WTC11 (cell line): ENCODE measurements around the gene BRICD5. TPM values are rescaled to one million over a fixed set of nuclear protein-coding genes. Genes with fewer than 3 reads are reported as not detected.

Experiments
- ATAC-seq: fragments of 200-7000 bp; cut with Tn5 transposase; 2 replicates; pipeline ENCODE4 v1.10.0; 2021; ENCODE audit warnings: mild to moderate bottlenecking, moderate library complexity
- CTCF ChIA-PET: fragments of 300-600 bp; sonication (Branson Sonifier 250); formaldehyde crosslinking; loops from one replicate; lab custom pipeline; 2021; ENCODE audit warnings: antibody characterized with exemption; lab: Charles Lee
- POLR2A ChIA-PET: fragments of 350-600 bp; sonication (Branson Sonifier 250); formaldehyde crosslinking; loops from one replicate; lab custom pipeline; 2021; ENCODE audit warnings: antibody characterized with exemption; lab: Charles Lee
- DNase-seq: peaks from one replicate; pipeline ENCODE4 v3.0.0; 2021; ENCODE audit warnings: low spot score
- H3K27ac Mint-ChIP-seq: 2 replicates; pipeline ENCODE4 v1.8.0; 2021; ENCODE audit warnings: mixed read lengths
- H3K27me3 Mint-ChIP-seq: 2 replicates; pipeline ENCODE4 v1.8.0; 2021; ENCODE audit warnings: low read depth, mild to moderate bottlenecking, moderate library complexity, mixed read lengths
- H3K36me3 Mint-ChIP-seq: 2 replicates; pipeline ENCODE4 v1.8.0; 2021; ENCODE audit warnings: mixed read lengths
- H3K4me1 Mint-ChIP-seq: 2 replicates; pipeline ENCODE4 v1.8.0; 2022; ENCODE audit warnings: mixed read lengths
- H3K4me3 Mint-ChIP-seq: 2 replicates; pipeline ENCODE4 v1.8.0; 2021; ENCODE audit warnings: mild to moderate bottlenecking, moderate library complexity, mixed read lengths
- H3K9me3 Mint-ChIP-seq: 2 replicates; pipeline ENCODE4 v1.8.0; 2021; ENCODE audit warnings: mixed read lengths
- CTCF ChIP-seq: fragments of 200-600 bp; IDR thresholded peaks from 2 replicates; pipeline ENCODE4 v1.8.0; 2022; ENCODE audit warnings: antibody characterized with exemption
- ESRRA ChIP-seq: sonication (generic); formaldehyde crosslinking; IDR thresholded peaks from 2 replicates; pipeline ENCODE4 v1.8.1; 2022; ENCODE audit warnings: mild to moderate bottlenecking, missing genetic modification reagents, borderline replicate concordance
- FOXJ3 ChIP-seq: sonication (generic); formaldehyde crosslinking; IDR thresholded peaks from 2 replicates; pipeline ENCODE4 v1.9.0; 2021; ENCODE audit warnings: missing genetic modification reagents, mild to moderate bottlenecking, borderline replicate concordance
- FOXP1 ChIP-seq: sonication (generic); formaldehyde crosslinking; IDR thresholded peaks from 2 replicates; pipeline ENCODE4 v1.8.0; 2022; ENCODE audit warnings: missing genetic modification reagents, mild to moderate bottlenecking, moderate library complexity, borderline replicate concordance
- FOXP4 ChIP-seq: sonication (generic); formaldehyde crosslinking; IDR thresholded peaks from 2 replicates; pipeline ENCODE4 v1.8.0; 2022; ENCODE audit warnings: mild to moderate bottlenecking, missing genetic modification reagents
- GTF2I ChIP-seq: fragments of 250-450 bp; sonication (Bioruptor Pico); conservative IDR thresholded peaks from 2 replicates; pipeline ENCODE4 v1.4.0; 2021; ENCODE audit warnings: mild to moderate bottlenecking
- HMGA2 ChIP-seq: fragments of 250-450 bp; sonication (Bioruptor Pico); IDR thresholded peaks from 2 replicates; pipeline ENCODE4 v1.4.0; 2021; ENCODE audit warnings: mild to moderate bottlenecking, moderate library complexity
- SOX15 ChIP-seq: fragments of 250-450 bp; sonication (Bioruptor Pico); IDR thresholded peaks from 2 replicates; pipeline ENCODE4 v1.9.0; 2021; ENCODE audit warnings: mild to moderate bottlenecking
- SP1 ChIP-seq: sonication (generic); formaldehyde crosslinking; conservative IDR thresholded peaks from 2 replicates; pipeline ENCODE4 v1.8.1; 2022; ENCODE audit warnings: missing genetic modification reagents
- ZNF121 ChIP-seq: sonication (generic); formaldehyde crosslinking; IDR thresholded peaks from 2 replicates; pipeline ENCODE4 v1.8.0; 2023; ENCODE audit warnings: missing genetic modification reagents
- ZNF416 ChIP-seq: fragments of 250-450 bp; sonication (Bioruptor Pico); IDR thresholded peaks from 2 replicates; pipeline ENCODE4 v1.9.0; 2021; ENCODE audit warnings: mild to moderate bottlenecking, inconsistent platforms
- ZSCAN18 ChIP-seq: fragments of 250-450 bp; sonication (Bioruptor Pico); IDR thresholded peaks from 2 replicates; pipeline ENCODE4 v2.1.2; 2022; ENCODE audit warnings: mild to moderate bottlenecking, moderate library complexity
- total RNA-seq: library from RNA; stranded (reverse); gene quantifications from 3 replicates; pipeline ENCODE4 v1.2.3, GENCODE V29; 2021
- TF ChIP-seq, protein P1 (sequence below): sonication (generic); formaldehyde crosslinking; IDR thresholded peaks from 2 replicates; pipeline ENCODE4 v1.8.1; 2023; ENCODE audit warnings: mild to moderate bottlenecking, moderate library complexity, missing genetic modification reagents

BRICD5 gene
- total RNA-seq, 1 experiment from 2014 or later = 13.6 TPM

GRCh38 chr16:2195322-2196161 is 15.1 kb downstream of the BRICD5 start:
- ChIA-PET POLR2A (interaction anchor here (0.6 to 1.9 kb wide), 4 partner anchors 15 to 56 kb away, joined by 3 to 12 read pairs (median 4); partner anchors contain the start of genes BRICD5, ECI1 and PGP), CTCF (interaction anchor here (0.5 to 3.5 kb wide), 51 partner anchors 8 to 356 kb away, joined by 3 to 62 read pairs (median 4); partner anchors contain the start of genes AMDHD2, BRICD5, CCNF and CEMP1)
- Mint-ChIP-seq H3K9me3 (no peaks in the 10 kb centered on the region), H3K27me3 (peaks cover 34% of the 10 kb centered on the region), H3K4me3 (peak overlapping the region; percentile 66), H3K4me1 (peaks cover 4% of the 10 kb centered on the region; the same call in 1 of the 2 replicates)
- ATAC-seq = peak; percentile 21
- TF ChIP-seq ZNF416 (CRISPR knock-in tag) = 0 out of 2 replicates have a peak, but pooled peaks have one; percentile 20
- no peak for TF ChIP-seq ZSCAN18 (CRISPR knock-in tag)
- TF ChIP-seq FOXJ3 (CRISPR knock-in tag) = no peak
- no peak for TF ChIP-seq SOX15 (CRISPR knock-in tag)
- TF ChIP-seq, all 79 proteins: peak for 1
- no peak overlapping the region for H3K27ac Mint-ChIP-seq
- no peaks in the 10 kb centered on the region for H3K36me3 Mint-ChIP-seq
- DNase-seq = no peak

GRCh38 chr16:2194852-2195321 is 15.8 kb downstream of the BRICD5 start:
- CTCF ChIA-PET = interaction anchor here (0.5 to 3.5 kb wide), 52 partner anchors 9 to 356 kb away, joined by 3 to 62 read pairs (median 4); partner anchors contain the start of genes AMDHD2, BRICD5, CCNF and CEMP1
- Mint-ChIP-seq H3K27me3 (peaks cover 27% of the 10 kb centered on the region), H3K4me3 (peak overlapping the region; percentile 66), H3K4me1 (peaks cover 4% of the 10 kb centered on the region; the same call in 1 of the 2 replicates), H3K27ac (no peak overlapping the region), H3K9me3 (no peaks in the 10 kb centered on the region)
- DNase-seq = peak; percentile 73
- POLR2A ChIA-PET = interaction anchor here (0.7 to 1.9 kb wide), 4 partner anchors 16 to 94 kb away, joined by 3 to 12 read pairs (median 4); partner anchors contain the start of genes BRICD5, ECI1 and PGP
- 0 out of 2 replicates have a peak, but pooled peaks have one; percentile 16 for TF ChIP-seq FOXP4 (CRISPR knock-in tag)
- peak; percentile 93 for TF ChIP-seq GTF2I (CRISPR knock-in tag)
- 0 out of 2 replicates have a peak, but pooled peaks have one; percentile 33 for TF ChIP-seq CTCF
- peak; percentile 47; the same call in 1 of the 2 replicates for TF ChIP-seq ZNF121
- no peak for TF ChIP-seq FOXP1 (CRISPR knock-in tag)
- 0 out of 2 replicates have a peak, but pooled peaks have one; percentile 24 for TF ChIP-seq SP1 (CRISPR knock-in tag)
- no peak for TF ChIP-seq HMGA2 (CRISPR knock-in tag)
- TF ChIP-seq ESRRA (CRISPR knock-in tag) = peak; percentile 31; the same call in 1 of the 2 replicates
- TF ChIP-seq, protein P1, sequence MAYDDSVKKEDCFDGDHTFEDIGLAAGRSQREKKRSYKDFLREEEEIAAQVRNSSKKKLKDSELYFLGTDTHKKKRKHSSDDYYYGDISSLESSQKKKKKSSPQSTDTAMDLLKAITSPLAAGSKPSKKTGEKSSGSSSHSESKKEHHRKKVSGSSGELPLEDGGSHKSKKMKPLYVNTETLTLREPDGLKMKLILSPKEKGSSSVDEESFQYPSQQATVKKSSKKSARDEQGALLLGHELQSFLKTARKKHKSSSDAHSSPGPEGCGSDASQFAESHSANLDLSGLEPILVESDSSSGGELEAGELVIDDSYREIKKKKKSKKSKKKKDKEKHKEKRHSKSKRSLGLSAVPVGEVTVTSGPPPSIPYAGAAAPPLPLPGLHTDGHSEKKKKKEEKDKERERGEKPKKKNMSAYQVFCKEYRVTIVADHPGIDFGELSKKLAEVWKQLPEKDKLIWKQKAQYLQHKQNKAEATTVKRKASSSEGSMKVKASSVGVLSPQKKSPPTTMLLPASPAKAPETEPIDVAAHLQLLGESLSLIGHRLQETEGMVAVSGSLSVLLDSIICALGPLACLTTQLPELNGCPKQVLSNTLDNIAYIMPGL (CRISPR knock-in tag) = 0 out of 2 replicates have a peak, but pooled peaks have one; percentile 48
- TF ChIP-seq, all 79 proteins: peak for 7
- peak; percentile 73 for ATAC-seq
- H3K36me3 Mint-ChIP-seq = no peaks in the 10 kb centered on the region
